H1 (cell line): Measurements from ENCODE around the gene CAMK2D. TPM values are rescaled to one million over a fixed set of nuclear protein-coding genes. Genes with fewer than 3 reads are reported as not detected.

Experiments
- BRCA1 ChIP-seq: IDR thresholded peaks from 2 replicates; pipeline ENCODE4 v1.6.1; 2012; ENCODE audit warnings: low read depth, low read length, improper control_type of control experiment
- CHD1 ChIP-seq: IDR thresholded peaks from 2 replicates; pipeline ENCODE4 v1.6.1; 2012; ENCODE audit warnings: low read depth, low read length, improper control_type of control experiment
- CTBP2 ChIP-seq: IDR thresholded peaks from 2 replicates; pipeline ENCODE4 v1.7.0; 2011; ENCODE audit warnings: borderline replicate concordance, mild to moderate bottlenecking, moderate library complexity, mixed read lengths, low read length; ENCODE audit not compliant: insufficient read depth, insufficient read length
- EZH2 ChIP-seq: fragments of 200-600 bp; sonication (generic); IDR thresholded peaks from 2 replicates; pipeline ENCODE4 v1.7.1; 2012; ENCODE audit warnings: low read depth, mild to moderate bottlenecking, moderate library complexity, low read length, inconsistent platforms; ENCODE audit not compliant: severe bottlenecking
- polyA plus RNA-seq, 7 experiments: library from polyadenylated mRNA; depleted of rRNA in 3 of 7; stranded (reverse) in 5 of 7; unstranded in 2 of 7; fragments of >200 nt in 5 of 7; fragments of 200-250 nt in 2 of 7; gene quantifications; 1 replicate in 5 of 7; 2 replicates in 1 of 7; 4 replicates in 1 of 7; pipeline versions ENCODE4 v1.2.1 to v1.2.3, GENCODE V29; 2011 to 2013; ENCODE audit warnings: missing spikeins in 2 of 7, mixed read lengths in 2 of 7
- total RNA-seq: library from RNA; stranded (reverse); fragmentation: NEBNext Ultra II Directional; extraction: Animal tissue kit (Norgen Biotek cat#: 25700); gene quantifications from 2 replicates; pipeline ENCODE4 v1.2.1, GENCODE V29; 2021
- TF ChIP-seq, protein P1 (sequence below): IDR thresholded peaks from 2 replicates; pipeline ENCODE4 v1.6.1; 2012; ENCODE audit warnings: low read length, inconsistent platforms

Gene CAMK2D
- total and polyA plus RNA-seq, 2 of the 8 experiments (the other 6 are each of a cell fraction or from before 2014, with no cell fraction given): 3.2 to 7.0 TPM

DNA sequence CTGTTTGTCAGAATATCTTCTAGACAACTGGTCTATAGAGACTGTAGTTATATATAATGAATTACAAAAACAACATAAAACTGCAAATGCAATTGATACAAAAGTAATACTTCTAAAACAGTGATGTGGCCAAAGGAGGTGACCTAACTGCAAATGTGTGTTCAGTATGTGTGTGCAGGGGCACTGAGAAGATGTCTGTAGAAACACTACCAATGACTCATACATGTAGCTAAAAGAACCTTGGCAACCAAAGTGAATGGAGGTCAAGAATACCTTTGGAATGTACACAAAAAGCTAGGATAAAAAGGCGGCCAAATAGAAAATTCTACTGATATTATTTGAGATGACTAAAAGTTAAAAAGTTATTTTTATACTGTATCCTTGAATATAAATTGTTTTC, 261.8 kb downstream of the CAMK2D start (continued):
- TF ChIP-seq EZH2 (no peak), CTBP2 (no peak), CHD1 (no peak), BRCA1 (no peak)
- TF ChIP-seq, protein P1, sequence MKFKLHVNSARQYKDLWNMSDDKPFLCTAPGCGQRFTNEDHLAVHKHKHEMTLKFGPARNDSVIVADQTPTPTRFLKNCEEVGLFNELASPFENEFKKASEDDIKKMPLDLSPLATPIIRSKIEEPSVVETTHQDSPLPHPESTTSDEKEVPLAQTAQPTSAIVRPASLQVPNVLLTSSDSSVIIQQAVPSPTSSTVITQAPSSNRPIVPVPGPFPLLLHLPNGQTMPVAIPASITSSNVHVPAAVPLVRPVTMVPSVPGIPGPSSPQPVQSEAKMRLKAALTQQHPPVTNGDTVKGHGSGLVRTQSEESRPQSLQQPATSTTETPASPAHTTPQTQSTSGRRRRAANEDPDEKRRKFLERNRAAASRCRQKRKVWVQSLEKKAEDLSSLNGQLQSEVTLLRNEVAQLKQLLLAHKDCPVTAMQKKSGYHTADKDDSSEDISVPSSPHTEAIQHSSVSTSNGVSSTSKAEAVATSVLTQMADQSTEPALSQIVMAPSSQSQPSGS: no peak
